Right lobe of liver (tissue), 4 donors: ENCODE results near the gene MYMK.

Experiments
- POLR2A ChIP-seq: fragments of 450-650 bp; IDR thresholded peaks from one replicate; pipeline ENCODE4 v1.6.1; 2017; ENCODE audit warnings: antibody characterized with exemption, mild to moderate bottlenecking
- TF ChIP-seq, protein P1 (sequence below), 4 donors: fragments of 200-600 bp in 3 of 4; fragments of 450-650 bp in 1 of 4; IDR thresholded peaks; one replicate each; pipeline versions ENCODE4 v1.5.1 to v1.8.0; 2016 to 2022; ENCODE audit warnings: antibody characterized with exemption in 4 of 4, mild to moderate bottlenecking in 2 of 4
- donor health status: DM: no; HTN: no; CAD: no.
- donor health status: DM: no; HTN: no; CAD: no.
- donor health status: DM: no; HTN: yes; CAD: no.

DNA sequence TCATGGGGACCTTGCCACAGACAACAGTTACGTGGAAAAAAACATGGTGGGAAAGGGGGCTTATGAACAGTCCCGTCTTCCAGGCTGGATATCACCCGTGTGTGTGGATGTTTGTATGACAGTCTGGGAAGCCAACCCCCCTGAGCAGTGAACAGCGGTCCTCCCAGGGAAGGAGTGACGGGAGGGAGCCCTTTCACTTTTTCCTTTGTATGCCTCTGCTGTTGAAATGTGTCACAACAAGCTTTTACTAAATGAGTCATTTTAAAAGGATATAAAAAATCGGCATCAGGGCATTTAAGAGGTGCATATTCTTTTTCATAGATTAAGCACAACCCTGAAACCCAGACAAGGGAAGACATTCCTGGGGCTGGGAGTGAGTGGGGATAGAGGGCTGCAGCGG is 5.1 kb downstream of the MYMK start:
- no peak for TF ChIP-seq POLR2A
- TF ChIP-seq, protein P1, sequence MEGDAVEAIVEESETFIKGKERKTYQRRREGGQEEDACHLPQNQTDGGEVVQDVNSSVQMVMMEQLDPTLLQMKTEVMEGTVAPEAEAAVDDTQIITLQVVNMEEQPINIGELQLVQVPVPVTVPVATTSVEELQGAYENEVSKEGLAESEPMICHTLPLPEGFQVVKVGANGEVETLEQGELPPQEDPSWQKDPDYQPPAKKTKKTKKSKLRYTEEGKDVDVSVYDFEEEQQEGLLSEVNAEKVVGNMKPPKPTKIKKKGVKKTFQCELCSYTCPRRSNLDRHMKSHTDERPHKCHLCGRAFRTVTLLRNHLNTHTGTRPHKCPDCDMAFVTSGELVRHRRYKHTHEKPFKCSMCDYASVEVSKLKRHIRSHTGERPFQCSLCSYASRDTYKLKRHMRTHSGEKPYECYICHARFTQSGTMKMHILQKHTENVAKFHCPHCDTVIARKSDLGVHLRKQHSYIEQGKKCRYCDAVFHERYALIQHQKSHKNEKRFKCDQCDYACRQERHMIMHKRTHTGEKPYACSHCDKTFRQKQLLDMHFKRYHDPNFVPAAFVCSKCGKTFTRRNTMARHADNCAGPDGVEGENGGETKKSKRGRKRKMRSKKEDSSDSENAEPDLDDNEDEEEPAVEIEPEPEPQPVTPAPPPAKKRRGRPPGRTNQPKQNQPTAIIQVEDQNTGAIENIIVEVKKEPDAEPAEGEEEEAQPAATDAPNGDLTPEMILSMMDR (IDR thresholded peaks at IDR 0.05) = no peak
